Prostate gland (tissue), 2 donors: ENCODE data around the gene MAPKAP1. TPM values are rescaled to one million over a fixed set of nuclear protein-coding genes. Genes with fewer than 3 reads are reported as not detected.

Experiments
- DNase-seq: peaks from one replicate; pipeline ENCODE4 v3.0.0-alpha.2; 2019; ENCODE audit warnings: low spot score
- H3K27ac ChIP-seq, 2 donors: fragments of 200-600 bp; sonication (generic); 2 replicates each; pipeline ENCODE4 v1.5.1; 2017 to 2019
- H3K27me3 ChIP-seq: fragments of 200-600 bp; sonication (generic); replicated peaks from 2 replicates; pipeline ENCODE4 v1.5.1; 2019; ENCODE audit not compliant: insufficient read depth
- H3K36me3 ChIP-seq, 2 donors: fragments of 200-600 bp; sonication (generic); 1 replicate in 1 of 2; 2 replicates in 1 of 2; pipeline versions ENCODE4 v1.5.1 to v1.8.1; 2017 to 2019
- H3K4me1 ChIP-seq: fragments of 200-600 bp; sonication (generic); replicated peaks from 2 replicates; pipeline ENCODE4 v1.5.1; 2019
- H3K4me3 ChIP-seq, 2 donors: fragments of 200-600 bp; sonication (generic); 2 replicates each; pipeline ENCODE4 v1.5.1; 2017 to 2019
- H3K9me3 ChIP-seq: fragments of 200-600 bp; sonication (generic); 2 replicates; pipeline ENCODE4 v1.5.1; 2017
- CTCF ChIP-seq, 4 experiments: fragments of 200-600 bp in 2 of 4; fragments of 450-650 bp in 2 of 4; sonication (generic) in 2 of 4; IDR thresholded peaks; 1 replicate in 3 of 4; 2 replicates in 1 of 4; pipeline ENCODE4 v1.5.1; 2016 to 2019; ENCODE audit warnings: antibody characterized with exemption in 4 of 4, mild to moderate bottlenecking in 2 of 4, moderate library complexity in 2 of 4
- POLR2A ChIP-seq: fragments of 450-650 bp; IDR thresholded peaks from one replicate; pipeline ENCODE4 v1.6.1; 2016; ENCODE audit warnings: antibody characterized with exemption, mild to moderate bottlenecking
- POLR2AphosphoS5 ChIP-seq: sonication (generic); formaldehyde crosslinking; IDR thresholded peaks from one replicate; pipeline ENCODE4 v1.6.1; 2017; ENCODE audit warnings: antibody characterized with exemption
- WGBS: methylation state at CpG from one replicate; pipeline ENCODE4 v1.1.5; 2018; 5-methylcytosine and 5-hydroxymethylcytosine counted together
- intact Hi-C: fragments of 100-400 bp; cut with DNase I; formaldehyde crosslinking; loops from one replicate; pipeline ENCODE4 v1.14.2; 2022
- total RNA-seq, 2 donors: library from RNA; depleted of rRNA; stranded (reverse); fragments of >200 nt; gene quantifications; one replicate each; pipeline ENCODE4 v1.1.0, GENCODE V29; 2016

Gene MAPKAP1
- total RNA-seq, 2 donors from 2014 or later: 62.4 to 91.2 TPM

GRCh38 chr9:125423964-125424363 lies 283.0 kb downstream of the MAPKAP1 start:
- intact Hi-C loops: no loop called here
- H3K27ac ChIP-seq: no peak overlapping the region

GRCh38 chr9:125422853-125423252 lies 284.2 kb downstream of the MAPKAP1 start:
- H3K27ac ChIP-seq: no peak overlapping the region

More at GRCh38 chr9:125423964-125424363, 283.0 kb downstream of the MAPKAP1 start:
- no peak for DNase-seq
- no peak overlapping the region for H3K4me3 ChIP-seq
- no peaks in the 10 kb centered on the region for H3K4me1 ChIP-seq
- H3K27me3 ChIP-seq: no peaks in the 10 kb centered on the region
- 83% methylated on average over 8 of the region's 8 CpGs for WGBS
- TF ChIP-seq CTCF (IDR thresholded peaks at IDR 0.05) (no peak), POLR2A (no peak), POLR2AphosphoS5 (no peak)
- no peaks in the 10 kb centered on the region for H3K36me3 ChIP-seq
- no peaks in the 10 kb centered on the region for H3K9me3 ChIP-seq

GRCh38 chr9:125421591-125422181 lies 285.3 kb downstream of the MAPKAP1 start:
- Histone ChIP-seq H3K36me3 (no peaks in the 10 kb centered on the region), H3K9me3 (no peaks in the 10 kb centered on the region), H3K4me3 (no peak overlapping the region), H3K4me1 (no peaks in the 10 kb centered on the region), H3K27me3 (no peaks in the 10 kb centered on the region), H3K27ac (no peak overlapping the region)
- no peak for DNase-seq
- TF ChIP-seq POLR2A: no peak
- intact Hi-C loops: no loop called here
- 88% methylated on average over 12 of the region's 13 CpGs for WGBS

More at GRCh38 chr9:125422853-125423252, 284.2 kb downstream of the MAPKAP1 start:
- WGBS: 84% methylated on average over 10 of the region's 10 CpGs
- Histone ChIP-seq H3K4me1 (no peaks in the 10 kb centered on the region), H3K4me3 (no peak overlapping the region), H3K36me3 (no peaks in the 10 kb centered on the region), H3K9me3 (no peaks in the 10 kb centered on the region), H3K27me3 (no peaks in the 10 kb centered on the region)
- intact Hi-C loops: no loop called here
- DNase-seq: no peak
- TF ChIP-seq POLR2A (no peak), POLR2AphosphoS5 (no peak), CTCF (IDR thresholded peaks at IDR 0.05) (no peak)

- DNase-seq: no peak
- TF ChIP-seq POLR2AphosphoS5 (no peak), POLR2A (no peak), CTCF (IDR thresholded peaks at IDR 0.05) (no peak)
- no peaks in the 10 kb centered on the region for H3K36me3 ChIP-seq
- H3K4me1 ChIP-seq: no peaks in the 10 kb centered on the region
- H3K27ac ChIP-seq: no peak overlapping the region
- 85% methylated on average over 6 of the region's 6 CpGs for WGBS
- no peak overlapping the region for H3K4me3 ChIP-seq
- no peaks in the 10 kb centered on the region for H3K9me3 ChIP-seq
- H3K27me3 ChIP-seq: no peaks in the 10 kb centered on the region
- intact Hi-C loops: no loop called here
These were observed 285.8 kb downstream of the MAPKAP1 start for GRCh38 chr9:125421166-125421565.

- Histone ChIP-seq H3K4me1 (no peaks in the 10 kb centered on the region), H3K4me3 (no peak overlapping the region), H3K27ac (no peak overlapping the region), H3K36me3 (no peaks in the 10 kb centered on the region), H3K9me3 (no peaks in the 10 kb centered on the region), H3K27me3 (no peaks in the 10 kb centered on the region)
- no peak for DNase-seq
- TF ChIP-seq CTCF (IDR thresholded peaks at IDR 0.05) (no peak), POLR2AphosphoS5 (no peak), POLR2A (no peak)
- intact Hi-C loops: no loop called here
- 90% methylated on average over 3 of the region's 3 CpGs for WGBS
These were observed 288.6 kb downstream of the MAPKAP1 start for GRCh38 chr9:125418404-125418803.
